Neural crest cell (in vitro differentiated cells): Measurements from ENCODE around the gene GFER. TPM values are rescaled to one million over a fixed set of nuclear protein-coding genes. Genes with fewer than 3 reads are reported as not detected.
"Not testable (repeated sequence)": the region's sequence is repeated elsewhere in the genome, so short reads cannot be mapped to it uniquely, and the experiment has no call there.

Experiments used
- DNase-seq: peaks from one replicate; pipeline ENCODE4 v3.0.0; 2021; ENCODE audit warnings: low read depth, mixed read lengths, low spot score
- H3K27ac Mint-ChIP-seq: one replicate; pipeline ENCODE4 v1.8.0; 2021; ENCODE audit warnings: mild to moderate bottlenecking, mixed read lengths; ENCODE audit not compliant: unreplicated experiment
- H3K27me3 Mint-ChIP-seq: 2 replicates; pipeline ENCODE4 v1.8.0; 2021; ENCODE audit warnings: low read depth, mild to moderate bottlenecking, mixed read lengths
- H3K36me3 Mint-ChIP-seq: 2 replicates; pipeline ENCODE4 v1.8.0; 2021; ENCODE audit warnings: low read depth, mild to moderate bottlenecking, mixed read lengths
- H3K4me1 Mint-ChIP-seq: 2 replicates; pipeline ENCODE4 v1.8.0; 2021; ENCODE audit warnings: mixed read lengths
- H3K4me3 Mint-ChIP-seq: one replicate; pipeline ENCODE4 v1.8.0; 2021; ENCODE audit warnings: mild to moderate bottlenecking, mixed read lengths
- H3K9me3 Mint-ChIP-seq: 2 replicates; pipeline ENCODE4 v1.8.0; 2021; ENCODE audit warnings: mixed read lengths
- total RNA-seq: library from RNA; stranded (reverse); gene quantifications from 2 replicates; pipeline ENCODE4 v1.2.1, GENCODE V29; 2021
- TF ChIP-seq, protein P1 (sequence below): fragments of 200-600 bp; sonication (generic); conservative IDR thresholded peaks from 2 replicates; pipeline ENCODE4 v1.5.0; 2021; ENCODE audit warnings: antibody characterized with exemption, mild to moderate bottlenecking

GFER gene
- total RNA-seq, 1 donor from 2014 or later, result 42.5 TPM

GRCh38 chr16:1950047-1950446 lies 33.9 kb upstream of the GFER start:
- Mint-ChIP-seq H3K27ac (no peak overlapping the region), H3K36me3 (no peaks in the 10 kb centered on the region), H3K27me3 (no peaks in the 10 kb centered on the region), H3K4me1 (peaks cover 5% of the 10 kb centered on the region), H3K4me3 (no peak overlapping the region), H3K9me3 (peaks cover 2% of the 10 kb centered on the region)
- TF ChIP-seq, protein P1, sequence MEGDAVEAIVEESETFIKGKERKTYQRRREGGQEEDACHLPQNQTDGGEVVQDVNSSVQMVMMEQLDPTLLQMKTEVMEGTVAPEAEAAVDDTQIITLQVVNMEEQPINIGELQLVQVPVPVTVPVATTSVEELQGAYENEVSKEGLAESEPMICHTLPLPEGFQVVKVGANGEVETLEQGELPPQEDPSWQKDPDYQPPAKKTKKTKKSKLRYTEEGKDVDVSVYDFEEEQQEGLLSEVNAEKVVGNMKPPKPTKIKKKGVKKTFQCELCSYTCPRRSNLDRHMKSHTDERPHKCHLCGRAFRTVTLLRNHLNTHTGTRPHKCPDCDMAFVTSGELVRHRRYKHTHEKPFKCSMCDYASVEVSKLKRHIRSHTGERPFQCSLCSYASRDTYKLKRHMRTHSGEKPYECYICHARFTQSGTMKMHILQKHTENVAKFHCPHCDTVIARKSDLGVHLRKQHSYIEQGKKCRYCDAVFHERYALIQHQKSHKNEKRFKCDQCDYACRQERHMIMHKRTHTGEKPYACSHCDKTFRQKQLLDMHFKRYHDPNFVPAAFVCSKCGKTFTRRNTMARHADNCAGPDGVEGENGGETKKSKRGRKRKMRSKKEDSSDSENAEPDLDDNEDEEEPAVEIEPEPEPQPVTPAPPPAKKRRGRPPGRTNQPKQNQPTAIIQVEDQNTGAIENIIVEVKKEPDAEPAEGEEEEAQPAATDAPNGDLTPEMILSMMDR, result no peak
- no peak for DNase-seq

- H3K4me3 Mint-ChIP-seq, result no peak overlapping the region
- H3K9me3 Mint-ChIP-seq, result peaks cover 2% of the 10 kb centered on the region
Measured at GRCh38 chr16:1950559-1950958, 33.4 kb upstream of the GFER start.

GRCh38 chr16:1953734-1954133 lies 30.3 kb upstream of the GFER start:
- no peak for DNase-seq
- TF ChIP-seq, protein P1, result no peak
- Mint-ChIP-seq H3K27me3 (no peaks in the 10 kb centered on the region), H3K4me3 (no peak overlapping the region), H3K36me3 (no peaks in the 10 kb centered on the region), H3K9me3 (peaks cover 2% of the 10 kb centered on the region), H3K27ac (no peak overlapping the region), H3K4me1 (peaks cover 5% of the 10 kb centered on the region)

More at GRCh38 chr16:1950559-1950958, 33.4 kb upstream of the GFER start:
- TF ChIP-seq, protein P1, result no peak
- Mint-ChIP-seq H3K4me1 (peaks cover 5% of the 10 kb centered on the region), H3K27ac (no peak overlapping the region), H3K36me3 (no peaks in the 10 kb centered on the region), H3K27me3 (no peaks in the 10 kb centered on the region)
- no peak for DNase-seq

DNA sequence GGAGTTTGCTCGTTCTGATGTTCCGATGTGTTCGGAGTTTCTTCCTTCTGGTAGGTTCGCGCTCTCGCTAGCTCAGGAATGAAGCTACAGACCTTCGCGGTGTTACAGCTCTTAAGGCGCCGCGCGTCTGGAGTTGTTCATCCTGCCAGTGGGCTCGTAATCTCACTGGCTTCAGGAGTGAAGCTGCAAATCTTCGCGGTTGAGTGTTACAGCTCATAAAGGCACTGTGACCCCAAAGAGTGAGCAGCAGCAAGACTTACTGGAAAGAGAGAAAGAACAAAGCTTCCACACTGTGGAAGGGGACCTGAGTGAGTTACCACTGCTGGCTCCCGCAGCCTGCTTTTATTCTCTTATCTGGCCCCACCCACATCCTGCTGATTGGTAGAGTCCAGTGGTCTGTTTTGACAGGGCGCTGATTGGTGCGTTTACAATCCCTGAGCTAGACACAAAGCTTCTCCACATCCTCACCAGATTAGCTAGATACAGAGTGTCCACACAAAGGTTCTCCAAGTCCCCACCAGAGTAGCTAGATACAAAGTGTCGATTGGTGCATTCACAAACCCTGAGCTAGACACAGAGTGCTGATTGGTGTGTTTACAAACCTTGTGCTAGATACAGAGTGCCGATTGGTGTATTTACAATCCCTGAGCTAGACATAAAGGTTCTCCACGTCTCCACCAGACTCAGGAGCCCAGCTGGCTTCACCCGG lies 26.4 kb upstream of the GFER start:
- peaks cover 32% of the 10 kb centered on the region for H3K4me1 Mint-ChIP-seq
- H3K4me3 Mint-ChIP-seq, result peak overlapping the region; percentile 37
- H3K36me3 Mint-ChIP-seq, result peaks cover 11% of the 10 kb centered on the region
- peaks cover 10% of the 10 kb centered on the region for H3K27me3 Mint-ChIP-seq
- DNase-seq, H3K27ac Mint-ChIP-seq, H3K9me3 Mint-ChIP-seq: not testable (repeated sequence)

DNA sequence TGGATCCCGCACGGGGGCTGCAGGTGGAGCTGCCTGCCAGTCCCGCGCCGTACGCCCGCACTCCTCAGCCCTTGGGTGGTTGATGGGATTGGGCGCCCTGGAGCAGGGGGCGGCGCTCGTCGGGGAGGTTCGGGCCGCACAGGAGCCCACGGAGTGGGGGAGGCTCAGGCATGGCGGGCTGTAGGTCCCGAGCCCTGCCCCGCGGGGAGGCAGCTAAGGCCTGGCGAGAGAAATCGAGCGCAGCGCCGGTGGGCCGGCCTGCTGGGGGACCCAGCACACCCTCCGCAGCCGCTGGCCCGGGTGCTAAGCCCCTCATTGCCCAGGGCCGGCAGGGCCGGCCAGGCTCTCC lies 25.9 kb upstream of the GFER start:
- not testable (repeated sequence) for H3K27ac Mint-ChIP-seq, H3K4me3 Mint-ChIP-seq, H3K9me3 Mint-ChIP-seq, DNase-seq
- Mint-ChIP-seq H3K4me1 (peaks cover 33% of the 10 kb centered on the region), H3K27me3 (peaks cover 10% of the 10 kb centered on the region), H3K36me3 (peaks cover 15% of the 10 kb centered on the region)

DNA sequence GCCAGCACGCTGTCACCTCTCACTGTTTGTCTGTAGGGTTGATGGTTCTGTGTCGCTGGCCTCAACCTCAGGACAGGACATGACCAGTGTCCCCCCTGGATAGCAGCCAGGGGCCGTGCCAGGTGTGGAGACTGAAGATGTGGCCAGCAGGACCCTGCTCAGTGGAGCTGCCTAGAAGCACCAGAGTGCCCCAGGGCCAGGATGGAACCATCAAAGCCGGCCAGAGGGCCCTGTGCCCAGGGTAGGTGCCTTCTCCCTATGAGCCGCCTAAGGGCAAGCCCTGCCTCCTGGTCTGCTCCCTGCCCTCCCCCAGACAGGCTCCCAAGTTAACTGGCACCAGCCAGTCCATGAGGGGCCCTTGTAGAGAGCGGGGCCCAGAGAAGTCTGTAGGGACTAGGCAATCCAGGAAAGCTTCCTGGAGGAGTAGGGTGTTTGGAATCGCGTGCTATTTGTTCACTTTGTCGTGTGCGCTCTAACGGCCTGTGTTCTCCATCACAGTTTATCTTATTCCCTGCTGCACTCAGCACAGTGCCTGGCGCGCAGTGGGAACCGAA lies 25.2 kb upstream of the GFER start:
- peak overlapping the region; percentile 93 for H3K27ac Mint-ChIP-seq
- peaks cover 38% of the 10 kb centered on the region for H3K4me1 Mint-ChIP-seq
- peak overlapping the region; percentile 90 for H3K4me3 Mint-ChIP-seq
- no peak for DNase-seq
- peaks cover 20% of the 10 kb centered on the region for H3K36me3 Mint-ChIP-seq
- H3K27me3 Mint-ChIP-seq, result peaks cover 10% of the 10 kb centered on the region
- TF ChIP-seq, protein P1, result no peak
- H3K9me3 Mint-ChIP-seq, result no peaks in the 10 kb centered on the region
